RWPE2 (cell line): ENCODE results near the gene BIK.
A peak's percentile ranks its signal among the peaks of the same experiment; 100 is the strongest.

Experiments
- ATAC-seq: fragments of 200-7000 bp; cut with Tn5 transposase; 3 replicates; pipeline ENCODE4 v1.9.1; 2021; ENCODE audit warnings: low read depth
- DNase-seq: peaks from one replicate; pipeline ENCODE4 v3.0.0-alpha.2; 2020; ENCODE audit warnings: low spot score
- H3K27ac ChIP-seq: fragments of 450-650 bp; 2 replicates; pipeline ENCODE4 v1.5.1; 2017; ENCODE audit warnings: mild to moderate bottlenecking; ENCODE audit not compliant: poor library complexity, severe bottlenecking
- H3K27me3 ChIP-seq: fragments of 250-450 bp; sonication (Bioruptor Pico); 2 replicates; pipeline ENCODE4 v1.5.1; 2021; ENCODE audit warnings: mild to moderate bottlenecking, moderate library complexity; ENCODE audit not compliant: insufficient read depth, poor library complexity, severe bottlenecking
- H3K36me3 ChIP-seq: fragments of 250-450 bp; sonication (Bioruptor Pico); 2 replicates; pipeline ENCODE4 v1.5.1; 2020; ENCODE audit warnings: low read depth, mild to moderate bottlenecking, moderate library complexity
- H3K4me1 ChIP-seq: fragments of 250-450 bp; sonication (Bioruptor Pico); 2 replicates; pipeline ENCODE4 v1.5.1; 2021; ENCODE audit warnings: mild to moderate bottlenecking, moderate library complexity; ENCODE audit not compliant: insufficient read depth, poor library complexity, severe bottlenecking
- H3K4me3 ChIP-seq: fragments of 250-450 bp; sonication (Bioruptor Pico); 2 replicates; pipeline ENCODE4 v1.5.1; 2021; ENCODE audit warnings: mild to moderate bottlenecking, moderate library complexity; ENCODE audit not compliant: severe bottlenecking
- H3K9me3 ChIP-seq: fragments of 250-450 bp; sonication (Bioruptor Pico); 2 replicates; pipeline ENCODE4 v1.5.1; 2021; ENCODE audit warnings: mild to moderate bottlenecking, moderate library complexity; ENCODE audit not compliant: severe bottlenecking
- CTCF ChIP-seq: fragments of 450-650 bp; IDR thresholded peaks from one replicate; pipeline ENCODE4 v1.5.1; 2017; ENCODE audit warnings: mild to moderate bottlenecking, moderate library complexity; ENCODE audit not compliant: poor library complexity, severe bottlenecking

Gene BIK

DNA sequence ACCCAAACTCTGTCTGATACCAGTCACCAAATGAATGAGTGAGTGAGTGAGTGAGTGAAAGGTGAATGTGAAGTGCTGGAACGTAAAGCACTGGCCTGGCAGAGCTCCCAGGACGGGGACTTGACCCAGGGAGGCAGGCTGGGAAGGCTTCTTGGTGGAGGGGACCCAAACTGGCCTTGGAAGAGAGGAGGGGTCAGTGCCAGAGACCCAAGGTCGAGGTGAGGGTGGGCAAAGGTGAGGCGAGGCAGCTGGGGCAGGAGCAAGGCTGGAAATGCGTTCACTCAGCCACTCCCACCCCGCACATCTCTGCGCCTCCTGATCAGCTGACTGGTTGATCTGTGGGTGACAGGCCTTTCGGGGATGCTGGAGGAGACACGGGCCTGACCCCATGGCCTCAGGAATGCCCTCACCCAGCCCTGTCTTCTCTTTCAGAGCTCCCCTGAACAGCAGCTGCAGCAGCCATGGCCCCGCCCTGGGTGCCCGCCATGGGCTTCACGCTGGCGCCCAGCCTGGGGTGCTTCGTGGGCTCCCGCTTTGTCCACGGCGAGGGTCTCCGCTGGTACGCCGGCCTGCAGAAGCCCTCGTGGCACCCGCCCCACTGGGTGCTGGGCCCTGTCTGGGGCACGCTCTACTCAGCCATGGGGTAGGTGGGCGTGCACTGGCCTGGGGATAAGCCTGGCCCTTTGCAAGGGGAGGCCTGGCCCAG is 48.4 kb downstream of the BIK start:
- Histone ChIP-seq H3K36me3 (peaks cover 38% of the 10 kb centered on the region), H3K4me3 (no peak overlapping the region), H3K9me3 (no peaks in the 10 kb centered on the region), H3K27ac (no peak overlapping the region), H3K27me3 (no peaks in the 10 kb centered on the region), H3K4me1 (peaks cover 3% of the 10 kb centered on the region)
- TF ChIP-seq CTCF, result no peak
- no peak for ATAC-seq
- no peak for DNase-seq

DNA sequence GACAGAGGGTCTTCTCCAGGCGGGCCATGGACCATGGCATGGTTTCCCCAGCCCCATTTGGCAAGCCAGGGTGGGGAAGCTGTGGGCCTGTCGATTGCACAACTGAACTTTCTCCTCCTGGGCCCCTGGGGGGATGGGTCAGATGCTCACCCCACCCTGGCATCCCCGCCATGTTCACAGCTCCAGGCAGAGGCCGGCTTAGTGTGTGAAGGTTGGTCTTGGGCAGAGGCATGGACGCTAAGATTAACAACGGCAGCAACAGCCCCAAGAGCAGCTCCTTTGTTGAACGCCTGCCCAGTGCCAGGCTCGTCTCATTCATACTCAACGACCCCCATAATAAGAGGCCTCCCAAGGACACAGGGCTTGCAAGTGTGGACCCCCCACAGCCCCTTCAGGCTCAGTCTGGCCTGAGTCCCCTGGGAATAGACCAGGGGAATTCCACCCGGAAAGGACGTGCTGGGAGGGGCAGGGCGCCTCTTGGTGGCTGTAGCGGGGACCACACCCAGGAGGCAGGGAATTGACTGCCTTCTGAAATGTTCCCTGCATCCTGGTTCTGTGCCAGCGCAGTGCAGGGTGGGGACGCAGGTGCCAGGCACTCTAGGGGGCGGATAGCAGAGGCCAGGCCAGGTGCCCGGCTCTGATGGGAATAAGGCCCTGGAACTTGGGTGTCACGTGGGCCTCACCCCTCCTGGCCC is 49.1 kb downstream of the BIK start:
- peaks cover 37% of the 10 kb centered on the region for H3K36me3 ChIP-seq
- peak; percentile 12 for TF ChIP-seq CTCF
- peaks cover 2% of the 10 kb centered on the region for H3K4me1 ChIP-seq
- no peaks in the 10 kb centered on the region for H3K9me3 ChIP-seq
- no peaks in the 10 kb centered on the region for H3K27me3 ChIP-seq
- H3K4me3 ChIP-seq, result no peak overlapping the region
- ATAC-seq (no peak), DNase-seq (no peak)
- no peak overlapping the region for H3K27ac ChIP-seq

DNA sequence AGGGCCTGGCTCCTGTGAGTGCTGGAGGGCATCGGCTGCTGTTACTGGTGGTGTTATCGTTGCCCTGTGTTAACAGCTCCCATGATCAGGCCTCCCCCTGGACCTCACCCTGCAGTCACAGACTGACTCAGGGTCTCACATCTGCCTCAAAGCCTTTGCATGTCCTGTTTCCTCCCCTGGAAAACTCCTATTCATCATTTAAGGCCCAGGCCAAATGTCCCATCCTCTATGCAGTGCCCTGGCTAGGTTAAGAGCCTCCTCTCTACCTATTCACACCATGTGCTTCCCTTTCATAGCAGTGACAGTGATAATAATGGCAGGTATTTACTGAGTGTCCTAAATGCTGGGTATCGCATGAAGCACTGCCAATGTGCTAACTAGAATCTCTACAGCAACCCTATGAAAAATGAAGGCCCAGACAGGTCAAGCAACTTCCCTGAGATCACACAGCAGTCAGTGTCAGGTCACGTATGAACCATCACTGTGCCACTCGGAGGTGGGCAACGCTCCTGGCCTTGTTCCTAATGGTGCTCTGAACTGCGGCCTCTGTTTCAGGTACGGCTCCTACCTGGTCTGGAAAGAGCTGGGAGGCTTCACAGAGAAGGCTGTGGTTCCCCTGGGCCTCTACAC is 50.1 kb downstream of the BIK start:
- H3K4me1 ChIP-seq, result peaks cover 2% of the 10 kb centered on the region
- H3K4me3 ChIP-seq, result no peak overlapping the region
- no peaks in the 10 kb centered on the region for H3K27me3 ChIP-seq
- no peak overlapping the region for H3K27ac ChIP-seq
- no peak for ATAC-seq
- peaks cover 37% of the 10 kb centered on the region for H3K36me3 ChIP-seq
- no peak for TF ChIP-seq CTCF
- H3K9me3 ChIP-seq, result no peaks in the 10 kb centered on the region
- no peak for DNase-seq

GRCh38 chr22:43162412-43163150 is 52.0 kb downstream of the BIK start:
- no peak overlapping the region for H3K27ac ChIP-seq
- H3K36me3 ChIP-seq, result peaks cover 35% of the 10 kb centered on the region
- H3K4me3 ChIP-seq, result no peak overlapping the region
- H3K27me3 ChIP-seq, result no peaks in the 10 kb centered on the region
- DNase-seq, result peak; percentile 59
- H3K4me1 ChIP-seq, result peaks cover 2% of the 10 kb centered on the region
- no peak for ATAC-seq
- TF ChIP-seq CTCF, result no peak
- H3K9me3 ChIP-seq, result no peaks in the 10 kb centered on the region
